HepG2 (cell line): ENCODE data around the gene PIK3C3.

Experiments
- CTCF ChIP-seq: sonication (generic); formaldehyde crosslinking; IDR thresholded peaks from 2 replicates; pipeline ENCODE4 v1.5.0; 2020; ENCODE audit warnings: mild to moderate bottlenecking, missing genetic modification reagents, moderate library complexity
- GMEB1 ChIP-seq: sonication (generic); formaldehyde crosslinking; IDR thresholded peaks from 2 replicates; pipeline ENCODE4 v1.5.1; 2020; ENCODE audit warnings: missing genetic modification reagents, mild to moderate bottlenecking, borderline replicate concordance
- HNF4A ChIP-seq: sonication (generic); formaldehyde crosslinking; IDR thresholded peaks from 2 replicates; pipeline ENCODE4 v1.4.0; 2020; ENCODE audit warnings: missing genetic modification reagents
- IRF2 ChIP-seq: IDR thresholded peaks from 2 replicates; pipeline ENCODE4 v1.6.1; 2018; ENCODE audit warnings: missing genetic modification reagents, missing compliant biosample characterization
- MAFG ChIP-seq: sonication (generic); formaldehyde crosslinking; IDR thresholded peaks from 2 replicates; pipeline ENCODE4 v1.5.1; 2020; ENCODE audit warnings: mild to moderate bottlenecking, missing genetic modification reagents
- NR2F1 ChIP-seq, 2 experiments: fragments of 450-650 bp in 1 of 2; formaldehyde crosslinking in 1 of 2; IDR thresholded peaks; 2 replicates each; pipeline versions ENCODE4 v1.5.0 to v1.6.1; 2016 to 2020; ENCODE audit warnings: mild to moderate bottlenecking in 1 of 2, missing compliant biosample characterization in 1 of 2, missing genetic modification reagents in 1 of 2, moderate library complexity in 1 of 2
- REL ChIP-seq: sonication (generic); formaldehyde crosslinking; conservative IDR thresholded peaks from 2 replicates; pipeline ENCODE4 v1.8.0; 2022; ENCODE audit warnings: mild to moderate bottlenecking, missing genetic modification reagents, moderate library complexity
- RNF2 ChIP-seq: fragments of 450-650 bp; conservative IDR thresholded peaks from 2 replicates; pipeline ENCODE4 v1.6.1; 2016; ENCODE audit warnings: low read depth
- SMAD3 ChIP-seq: sonication (generic); formaldehyde crosslinking; IDR thresholded peaks from 2 replicates; pipeline ENCODE4 v1.4.0; 2020; ENCODE audit warnings: missing genetic modification reagents
- SMC3 ChIP-seq: IDR thresholded peaks from 2 replicates; pipeline ENCODE4 v1.6.1; 2011; ENCODE audit warnings: low read length, improper control_type of control experiment
- SP1 ChIP-seq, 2 experiments: fragments of 450-650 bp in 1 of 2; sonication (generic) in 1 of 2; formaldehyde crosslinking in 1 of 2; IDR thresholded peaks; 2 replicates each; pipeline versions ENCODE4 v1.4.0 to v1.6.1; 2016 to 2020; ENCODE audit warnings: missing genetic modification reagents in 1 of 2
- TGIF2 ChIP-seq: IDR thresholded peaks from 2 replicates; pipeline ENCODE4 v1.6.1; 2016; ENCODE audit warnings: control low read depth, missing compliant biosample characterization
- ZNF770 ChIP-seq: sonication (generic); formaldehyde crosslinking; IDR thresholded peaks from 2 replicates; pipeline ENCODE4 v1.5.0; 2020; ENCODE audit warnings: mild to moderate bottlenecking, missing genetic modification reagents
- TF ChIP-seq, protein P1 (sequence below): IDR thresholded peaks from 2 replicates; pipeline ENCODE4 v1.6.1; 2016; ENCODE audit warnings: missing compliant biosample characterization, missing genetic modification reagents, borderline replicate concordance

- TF ChIP-seq ZNF770 (CRISPR knock-in tag) (no peak), CTCF (CRISPR knock-in tag) (no peak), HNF4A (CRISPR knock-in tag) (no peak), REL (CRISPR knock-in tag) (no peak), RNF2 (no peak), GMEB1 (CRISPR knock-in tag) (no peak), IRF2 (CRISPR knock-in tag) (no peak), SMAD3 (CRISPR knock-in tag) (no peak), MAFG (CRISPR knock-in tag) (no peak), TGIF2 (no peak), SP1 (IDR thresholded peaks at IDR 0.05) (no peak), SP1 (CRISPR knock-in tag; IDR thresholded peaks at IDR 0.05) (no peak), NR2F1 (CRISPR knock-in tag; IDR thresholded peaks at IDR 0.05) (no peak), SMC3 (no peak)
- TF ChIP-seq, protein P1, sequence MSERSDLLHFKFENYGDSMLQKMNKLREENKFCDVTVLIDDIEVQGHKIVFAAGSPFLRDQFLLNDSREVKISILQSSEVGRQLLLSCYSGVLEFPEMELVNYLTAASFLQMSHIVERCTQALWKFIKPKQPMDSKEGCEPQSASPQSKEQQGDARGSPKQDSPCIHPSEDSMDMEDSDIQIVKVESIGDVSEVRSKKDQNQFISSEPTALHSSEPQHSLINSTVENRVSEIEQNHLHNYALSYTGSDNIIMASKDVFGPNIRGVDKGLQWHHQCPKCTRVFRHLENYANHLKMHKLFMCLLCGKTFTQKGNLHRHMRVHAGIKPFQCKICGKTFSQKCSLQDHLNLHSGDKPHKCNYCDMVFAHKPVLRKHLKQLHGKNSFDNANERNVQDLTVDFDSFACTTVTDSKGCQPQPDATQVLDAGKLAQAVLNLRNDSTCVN (CRISPR knock-in tag): no peak
These were observed 97.2 kb downstream of the PIK3C3 start for GRCh38 chr18:42052122-42052708.
